Activated CD4-positive, alpha-beta T cell treated with anti-CD3 and anti-CD28 coated beads, Interleukin-2, amount 50 U/mL, for 1 hour (primary cell): ENCODE results near the gene RPL21.
A peak's percentile ranks its signal among the peaks of the same experiment; 100 is the strongest.
"Not testable (repeated sequence)": the region's sequence is repeated elsewhere in the genome, so short reads cannot be mapped to it uniquely, and the experiment has no call there.

Source experiments
- DNase-seq: peaks from one replicate; pipeline ENCODE4 v3.0.0-alpha.2; 2020

Gene RPL21

GRCh38 chr13:27251166-27252091, at the start of gene RPL21:
Gene RPL21, plus strand, starts transcription at chr13:27251558. Its CDS starts 2,219 bp downstream, at chr13:27253777.
- peak; percentile 90 for DNase-seq

- DNase-seq: no peak
These were observed 49.7 kb upstream of the RPL21 start for GRCh38 chr13:27201661-27202060.

- DNase-seq: no peak
These were observed 48.2 kb upstream of the RPL21 start for GRCh38 chr13:27203186-27203585.

GRCh38 chr13:27203854-27204253, 47.5 kb upstream of the RPL21 start:
- no peak for DNase-seq

GRCh38 chr13:27208514-27208913, 42.8 kb upstream of the RPL21 start:
- DNase-seq: no peak

GRCh38 chr13:27211271-27211670, 40.1 kb upstream of the RPL21 start:
- no peak for DNase-seq

GRCh38 chr13:27211771-27212364, 39.5 kb upstream of the RPL21 start:
- no peak for DNase-seq

- not testable (repeated sequence) for DNase-seq
These were observed 38.0 kb upstream of the RPL21 start for GRCh38 chr13:27213386-27213785.

- not testable (repeated sequence) for DNase-seq
These were observed 33.6 kb upstream of the RPL21 start for GRCh38 chr13:27217791-27218190.

- DNase-seq: not testable (repeated sequence)
These were observed 32.5 kb upstream of the RPL21 start for GRCh38 chr13:27218861-27219260.

- DNase-seq: no peak
These were observed 31.7 kb upstream of the RPL21 start for GRCh38 chr13:27219611-27220010.

GRCh38 chr13:27222100-27222499, 29.3 kb upstream of the RPL21 start:
- not testable (repeated sequence) for DNase-seq

GRCh38 chr13:27226991-27227390, 24.4 kb upstream of the RPL21 start:
- DNase-seq: no peak

GRCh38 chr13:27228131-27228530, 23.2 kb upstream of the RPL21 start:
- DNase-seq: no peak

GRCh38 chr13:27229642-27230041, 21.7 kb upstream of the RPL21 start:
- DNase-seq: no peak

GRCh38 chr13:27233964-27234363, 17.4 kb upstream of the RPL21 start:
- no peak for DNase-seq

GRCh38 chr13:27236478-27236877, 14.9 kb upstream of the RPL21 start:
- DNase-seq: no peak

GRCh38 chr13:27242702-27243101, 8.7 kb upstream of the RPL21 start:
- DNase-seq: no peak

GRCh38 chr13:27245610-27246009, 5.7 kb upstream of the RPL21 start:
- DNase-seq: no peak

- DNase-seq: no peak
These were observed 559 bp upstream of the RPL21 start for GRCh38 chr13:27250833-27251165.

GRCh38 chr13:27252467-27252866, 1.1 kb downstream of the RPL21 start:
- no peak for DNase-seq

- DNase-seq: no peak
These were observed 5.8 kb downstream of the RPL21 start for GRCh38 chr13:27257233-27257568.

- DNase-seq: no peak
These were observed 6.4 kb downstream of the RPL21 start for GRCh38 chr13:27257648-27258253.
